Epithelial cell of esophagus (primary cell): ENCODE data around the gene PREX1.

Source experiments
- DNase-seq: peaks from one replicate; pipeline ENCODE4 v3.0.0; 2010; ENCODE audit warnings: low read depth
- H3K4me3 ChIP-seq: 2 replicates; pipeline ENCODE4 v1.5.1; 2011; ENCODE audit warnings: mild to moderate bottlenecking, low read length, control low read depth
- TF ChIP-seq, protein P1 (sequence below): IDR thresholded peaks from 2 replicates; pipeline ENCODE4 v1.5.1; 2011; ENCODE audit warnings: low read depth, mild to moderate bottlenecking, low read length, control low read depth, inconsistent platforms; ENCODE audit not compliant: insufficient read depth; ENCODE audit errors: missing control alignments

Gene PREX1

GRCh38 chr20:48629069-48629959, 198.5 kb downstream of the PREX1 start:
- TF ChIP-seq, protein P1, sequence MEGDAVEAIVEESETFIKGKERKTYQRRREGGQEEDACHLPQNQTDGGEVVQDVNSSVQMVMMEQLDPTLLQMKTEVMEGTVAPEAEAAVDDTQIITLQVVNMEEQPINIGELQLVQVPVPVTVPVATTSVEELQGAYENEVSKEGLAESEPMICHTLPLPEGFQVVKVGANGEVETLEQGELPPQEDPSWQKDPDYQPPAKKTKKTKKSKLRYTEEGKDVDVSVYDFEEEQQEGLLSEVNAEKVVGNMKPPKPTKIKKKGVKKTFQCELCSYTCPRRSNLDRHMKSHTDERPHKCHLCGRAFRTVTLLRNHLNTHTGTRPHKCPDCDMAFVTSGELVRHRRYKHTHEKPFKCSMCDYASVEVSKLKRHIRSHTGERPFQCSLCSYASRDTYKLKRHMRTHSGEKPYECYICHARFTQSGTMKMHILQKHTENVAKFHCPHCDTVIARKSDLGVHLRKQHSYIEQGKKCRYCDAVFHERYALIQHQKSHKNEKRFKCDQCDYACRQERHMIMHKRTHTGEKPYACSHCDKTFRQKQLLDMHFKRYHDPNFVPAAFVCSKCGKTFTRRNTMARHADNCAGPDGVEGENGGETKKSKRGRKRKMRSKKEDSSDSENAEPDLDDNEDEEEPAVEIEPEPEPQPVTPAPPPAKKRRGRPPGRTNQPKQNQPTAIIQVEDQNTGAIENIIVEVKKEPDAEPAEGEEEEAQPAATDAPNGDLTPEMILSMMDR, result no peak
- no peak for DNase-seq
- no peak overlapping the region for H3K4me3 ChIP-seq

- TF ChIP-seq, protein P1, result no peak
- DNase-seq, result no peak
- H3K4me3 ChIP-seq, result no peak overlapping the region
These were observed 200.1 kb downstream of the PREX1 start for GRCh38 chr20:48627737-48628128.

DNA sequence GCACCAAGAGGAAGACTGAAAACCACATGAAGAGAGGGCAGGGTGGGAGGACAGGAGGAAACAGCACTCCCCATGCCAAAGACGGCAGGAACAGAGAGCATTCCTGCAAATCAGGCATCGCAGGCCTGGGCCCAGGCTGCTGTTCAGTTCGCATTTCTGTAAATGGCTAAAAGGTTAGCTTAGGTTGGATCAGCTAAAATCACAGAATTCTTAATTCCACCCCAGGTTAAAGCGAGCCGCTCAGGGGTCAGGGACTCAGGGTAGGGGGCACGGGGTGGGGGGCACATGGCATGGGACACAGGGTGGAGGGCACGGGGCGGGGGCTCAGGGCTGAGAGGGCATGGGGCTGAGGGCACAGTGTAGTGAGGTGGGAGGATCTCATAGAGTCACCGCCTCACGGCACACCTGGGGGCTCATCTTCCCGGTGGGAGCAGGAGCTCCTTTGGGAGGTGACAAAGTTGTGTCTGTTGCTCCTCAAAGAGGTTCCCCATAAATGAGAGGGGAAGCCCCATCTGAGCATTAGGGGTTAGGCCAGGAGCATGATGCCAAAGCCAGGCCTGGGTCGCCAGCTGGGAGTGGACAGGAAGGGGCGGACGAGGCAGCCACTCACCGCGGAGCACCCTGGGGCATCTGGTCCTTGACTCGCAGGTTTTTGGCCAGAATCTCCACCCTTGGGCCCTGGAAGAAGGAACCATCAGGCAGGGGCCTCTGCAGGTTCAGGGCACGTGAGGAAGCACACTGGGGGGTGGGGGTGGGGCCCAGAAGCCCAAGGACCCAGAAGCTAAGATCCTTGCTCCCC, 200.7 kb downstream of the PREX1 start:
- DNase-seq, result no peak
- no peak overlapping the region for H3K4me3 ChIP-seq
- TF ChIP-seq, protein P1, result no peak

- H3K4me3 ChIP-seq, result no peak overlapping the region
- no peak for DNase-seq
- TF ChIP-seq, protein P1, result no peak
These were observed 201.4 kb downstream of the PREX1 start for GRCh38 chr20:48626226-48626937.

DNA sequence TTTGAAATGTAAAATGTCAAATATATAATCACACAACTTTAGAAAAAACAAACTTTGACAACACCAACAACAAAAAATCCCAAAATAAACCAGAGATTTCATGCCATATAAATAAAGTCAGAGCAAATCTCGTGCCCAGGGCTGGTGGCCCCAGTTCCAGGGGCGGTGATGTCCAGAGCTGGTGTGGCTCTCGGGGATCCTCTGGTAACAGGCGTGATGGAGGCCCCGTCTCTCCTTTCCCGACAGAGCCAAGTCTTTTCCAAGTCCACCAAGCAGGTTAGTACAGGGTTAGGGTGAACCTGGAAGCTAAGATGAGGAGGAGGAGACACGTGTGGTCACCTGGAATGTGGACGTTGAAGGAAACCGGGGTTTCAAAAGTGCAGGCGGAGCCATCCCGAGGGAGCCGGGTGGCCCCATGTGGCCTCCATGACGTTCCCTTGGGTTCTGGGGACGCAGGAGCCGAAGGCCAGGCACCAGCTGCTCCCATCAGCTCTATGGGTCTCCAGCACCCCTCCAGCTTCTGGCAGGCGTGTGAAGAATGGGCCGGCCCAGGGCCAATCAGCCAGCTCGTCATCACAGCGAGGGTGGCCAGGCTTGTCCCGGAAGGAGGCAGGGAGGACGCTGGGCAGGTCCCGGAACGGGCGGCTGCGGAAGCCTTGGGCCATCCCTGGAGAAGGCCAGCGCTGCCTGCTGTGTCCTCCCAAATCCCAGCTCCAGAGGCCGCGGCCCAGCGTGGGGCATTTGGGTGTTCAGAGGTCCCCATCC, 202.5 kb downstream of the PREX1 start:
- no peak for DNase-seq
- H3K4me3 ChIP-seq, result no peak overlapping the region
- TF ChIP-seq, protein P1, result no peak
